Right renal pelvis (tissue), 4 donors: Measurements from ENCODE around the gene NNMT. TPM values are rescaled to one million over a fixed set of nuclear protein-coding genes. Genes with fewer than 3 reads are reported as not detected.
"Not testable (repeated sequence)": the region's sequence is repeated elsewhere in the genome, so short reads cannot be mapped to it uniquely, and the experiment has no call there.

ENCODE experiments used
- DNase-seq, 4 donors: peaks; one replicate each; pipeline ENCODE4 v3.0.0-alpha.2; 2013; ENCODE audit warnings: low read depth in 4 of 4, low spot score in 3 of 4, missing footprints in 1 of 4
- polyA plus RNA-seq, 4 donors: library from polyadenylated mRNA; unstranded; fragments of 120-200 nt; gene quantifications; one replicate each; pipeline ENCODE4 v1.2.1, GENCODE V29; 2013; ENCODE audit not compliant: insufficient read length in 4 of 4

NNMT gene
- polyA plus RNA-seq, 4 donors, result 0.15 to 0.99 (median 0.72) TPM; not detected in 1

GRCh38 chr11:114304969-114305368 lies 8.8 kb downstream of the NNMT start:
- DNase-seq, result no peak

GRCh38 chr11:114307524-114308203 lies 11.5 kb downstream of the NNMT start:
- no peak for DNase-seq

- DNase-seq, result no peak
These were observed 12.5 kb downstream of the NNMT start for GRCh38 chr11:114308689-114309089.

- no peak for DNase-seq
These were observed 13.3 kb downstream of the NNMT start for GRCh38 chr11:114309517-114309916.

GRCh38 chr11:114310095-114310494 lies 13.9 kb downstream of the NNMT start:
- no peak for DNase-seq

GRCh38 chr11:114311946-114312345 lies 15.7 kb downstream of the NNMT start:
- DNase-seq, result no peak

GRCh38 chr11:114314096-114314495 lies 17.9 kb downstream of the NNMT start:
- DNase-seq, result no peak

GRCh38 chr11:114315749-114316368 lies 19.7 kb downstream of the NNMT start:
- DNase-seq, result no peak

GRCh38 chr11:114316980-114317786 lies 21.0 kb downstream of the NNMT start:
- no peak for DNase-seq

- DNase-seq, result no peak
These were observed 21.6 kb downstream of the NNMT start for GRCh38 chr11:114317787-114318137.

GRCh38 chr11:114318361-114318760 lies 22.2 kb downstream of the NNMT start:
- DNase-seq, result no peak

- no peak for DNase-seq
These were observed 23.6 kb downstream of the NNMT start for GRCh38 chr11:114319716-114320328.

GRCh38 chr11:114321621-114322257 lies 25.5 kb downstream of the NNMT start:
- no peak for DNase-seq

- no peak for DNase-seq
These were observed 26.7 kb downstream of the NNMT start for GRCh38 chr11:114322934-114323333.

GRCh38 chr11:114326151-114326550 lies 30.0 kb downstream of the NNMT start:
- no peak for DNase-seq

- DNase-seq, result no peak
These were observed 30.6 kb downstream of the NNMT start for GRCh38 chr11:114326776-114327175.

GRCh38 chr11:114330373-114330772 lies 34.2 kb downstream of the NNMT start:
- DNase-seq, result no peak

- peak in 2 of 4 donors; percentile 38 to 52 for DNase-seq
These were observed 44.3 kb downstream of the NNMT start for GRCh38 chr11:114340311-114341131.

- not testable (repeated sequence) for DNase-seq
These were observed 45.5 kb downstream of the NNMT start for GRCh38 chr11:114341667-114342066.

- no peak for DNase-seq
These were observed 46.3 kb downstream of the NNMT start for GRCh38 chr11:114342476-114342875.
